ENCODE results near the gene MPPED2.

MPPED2 gene

DNA sequence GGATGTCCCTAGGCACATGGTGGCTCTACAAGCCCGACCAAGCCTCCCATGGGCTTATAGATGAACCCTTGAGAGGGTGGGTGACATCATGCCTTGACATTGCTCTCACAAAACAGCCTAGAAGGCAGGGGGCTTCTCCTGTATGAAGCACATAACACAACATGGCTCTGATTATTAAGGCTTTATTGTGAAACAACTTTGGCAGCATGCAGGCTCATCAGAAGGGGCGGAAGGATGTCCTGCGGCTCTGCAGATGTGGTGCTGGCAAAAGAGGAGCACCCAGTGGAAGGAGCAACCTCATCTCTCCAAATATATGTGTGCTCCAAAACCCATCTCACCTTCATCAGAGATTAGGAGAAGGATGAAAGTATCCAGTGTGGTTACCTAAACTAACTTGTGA is 100.4 kb downstream of the MPPED2 start:
- 78 to 100% methylated on average over 1 of the region's 3 CpGs for WGBS, 2 experiments (ENCODE audit: insufficient coverage in 2 of 2)
- no peaks in the 10 kb centered on the region for H3K36me3 ChIP-seq (ENCODE audit: control insufficient read depth, insufficient read depth, low read length)
- H3K4me3 ChIP-seq (ENCODE audit: extremely low read depth, insufficient read depth, low read length, poor library complexity, severe bottlenecking), result no peak overlapping the region
- H3K9me3 ChIP-seq (ENCODE audit: control insufficient read depth, low read length), result no peaks in the 10 kb centered on the region
- no peak overlapping the region for H3K27ac ChIP-seq (ENCODE audit: low read depth, low read length, severe bottlenecking)
- H3K4me1 ChIP-seq (ENCODE audit: control insufficient read depth, insufficient read depth, low read length, poor library complexity, severe bottlenecking), result peaks cover 27% of the 10 kb centered on the region

DNA sequence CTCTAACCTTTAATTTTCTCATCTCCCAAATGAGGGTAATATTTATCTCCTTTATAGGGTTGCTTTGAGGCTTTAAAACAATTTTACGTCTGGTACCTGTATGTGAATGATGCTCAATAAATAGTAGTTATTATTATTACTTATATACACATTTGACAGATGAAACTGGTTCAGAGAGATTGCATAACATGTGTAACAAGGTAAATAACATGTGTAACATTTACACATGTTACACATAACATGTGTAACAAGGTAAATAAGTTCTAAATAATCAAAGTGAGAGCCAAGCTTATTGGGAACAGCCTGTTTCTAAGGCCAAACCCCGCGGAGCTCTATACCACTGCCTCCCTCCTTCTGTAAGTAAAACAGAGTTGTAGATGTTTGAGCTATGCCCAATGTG is 100.9 kb downstream of the MPPED2 start:
- WGBS, 2 experiments (ENCODE audit: insufficient coverage in 2 of 2), result 100% methylated on average over 2 of the region's 3 CpGs; no CpG with 5 or more reads in 1 of the 2 experiments
- H3K36me3 ChIP-seq (ENCODE audit: control insufficient read depth, insufficient read depth, low read length), result no peaks in the 10 kb centered on the region
- H3K27ac ChIP-seq (ENCODE audit: low read depth, low read length, severe bottlenecking), result no peak overlapping the region
- no peak overlapping the region for H3K4me3 ChIP-seq (ENCODE audit: extremely low read depth, insufficient read depth, low read length, poor library complexity, severe bottlenecking)
- H3K9me3 ChIP-seq (ENCODE audit: control insufficient read depth, low read length), result no peaks in the 10 kb centered on the region
- H3K4me1 ChIP-seq (ENCODE audit: control insufficient read depth, insufficient read depth, low read length, poor library complexity, severe bottlenecking), result peaks cover 32% of the 10 kb centered on the region

DNA sequence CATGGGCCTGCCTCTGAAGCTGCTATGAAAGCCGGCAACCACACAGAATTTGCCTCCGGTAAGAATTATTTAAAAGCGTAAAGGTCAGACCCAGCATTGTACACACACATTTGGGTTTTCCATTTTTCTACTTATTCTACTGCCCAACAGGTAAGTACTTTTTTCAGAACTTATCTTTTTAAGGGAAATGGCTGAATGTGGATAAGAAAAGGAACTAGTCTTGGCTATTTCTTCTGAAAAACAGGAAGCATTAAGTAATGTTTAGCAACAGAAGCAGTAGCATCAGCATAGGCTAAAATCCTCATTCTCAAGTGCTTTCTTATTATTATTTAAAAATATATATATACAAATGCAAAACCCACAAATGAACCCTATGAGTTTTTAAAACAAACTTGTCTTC is 103.1 kb downstream of the MPPED2 start:
- Histone ChIP-seq H3K27ac (ENCODE audit: low read depth, low read length, severe bottlenecking) (no peak overlapping the region), H3K9me3 (ENCODE audit: control insufficient read depth, low read length) (no peaks in the 10 kb centered on the region), H3K36me3 (ENCODE audit: control insufficient read depth, insufficient read depth, low read length) (no peaks in the 10 kb centered on the region), H3K4me1 (ENCODE audit: control insufficient read depth, insufficient read depth, low read length, poor library complexity, severe bottlenecking) (peaks cover 39% of the 10 kb centered on the region), H3K4me3 (ENCODE audit: extremely low read depth, insufficient read depth, low read length, poor library complexity, severe bottlenecking) (no peak overlapping the region)
- 47 to 53% methylated on average over 3 of the region's 3 CpGs for WGBS, 2 experiments (ENCODE audit: insufficient coverage in 2 of 2)

DNA sequence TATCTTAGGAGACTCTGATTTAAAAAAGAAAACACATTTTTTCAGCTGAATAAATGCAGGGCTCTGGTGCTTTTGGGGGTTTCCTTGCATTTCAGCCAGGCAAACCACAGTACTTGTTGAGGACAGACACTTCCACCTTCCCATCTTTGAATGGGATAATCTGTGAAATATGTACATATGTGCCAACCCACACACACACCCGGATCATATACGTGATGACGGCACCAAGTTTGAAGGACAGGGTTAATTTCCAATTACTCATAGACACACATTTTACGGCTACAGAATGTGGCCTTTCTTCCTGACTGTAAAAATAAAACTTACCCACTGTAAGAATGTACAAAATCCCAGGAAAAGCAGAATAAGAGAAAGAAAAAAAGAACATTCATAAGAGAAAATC is 104.4 kb downstream of the MPPED2 start:
- WGBS, 2 experiments (ENCODE audit: insufficient coverage in 2 of 2), result 87% methylated on average over 3 of the region's 4 CpGs; no CpG with 5 or more reads in 1 of the 2 experiments
- Histone ChIP-seq H3K4me1 (ENCODE audit: control insufficient read depth, insufficient read depth, low read length, poor library complexity, severe bottlenecking) (peaks cover 36% of the 10 kb centered on the region), H3K4me3 (ENCODE audit: extremely low read depth, insufficient read depth, low read length, poor library complexity, severe bottlenecking) (no peak overlapping the region), H3K36me3 (ENCODE audit: control insufficient read depth, insufficient read depth, low read length) (no peaks in the 10 kb centered on the region), H3K27ac (ENCODE audit: low read depth, low read length, severe bottlenecking) (no peak overlapping the region), H3K9me3 (ENCODE audit: control insufficient read depth, low read length) (no peaks in the 10 kb centered on the region)

DNA sequence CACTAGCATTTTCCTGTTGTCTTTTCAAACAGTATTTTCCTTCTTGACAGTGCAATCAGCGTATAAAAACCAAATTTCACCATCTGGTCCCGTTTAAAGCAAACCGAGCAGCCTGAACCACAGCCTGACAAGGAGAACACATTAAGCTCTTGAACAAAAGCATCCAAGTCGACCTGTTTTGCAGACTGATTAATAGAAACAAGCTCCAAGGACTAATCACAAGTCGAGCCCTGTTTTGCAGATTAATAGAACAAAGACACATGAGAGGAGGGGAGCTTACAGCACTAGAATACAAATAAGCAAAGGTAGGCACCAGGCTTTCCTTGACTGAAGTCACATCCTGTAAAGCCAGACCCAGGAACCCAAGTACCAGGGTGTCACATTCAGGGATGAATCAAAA is 104.8 kb downstream of the MPPED2 start:
- H3K9me3 ChIP-seq (ENCODE audit: control insufficient read depth, low read length), result no peaks in the 10 kb centered on the region
- H3K27ac ChIP-seq (ENCODE audit: low read depth, low read length, severe bottlenecking), result peak overlapping the region; percentile 29
- no peaks in the 10 kb centered on the region for H3K36me3 ChIP-seq (ENCODE audit: control insufficient read depth, insufficient read depth, low read length)
- WGBS, 2 experiments (ENCODE audit: insufficient coverage in 2 of 2), result 60 to 79% methylated on average over 2 to 3 of the region's 5 CpGs
- peaks cover 36% of the 10 kb centered on the region for H3K4me1 ChIP-seq (ENCODE audit: control insufficient read depth, insufficient read depth, low read length, poor library complexity, severe bottlenecking)
- H3K4me3 ChIP-seq (ENCODE audit: extremely low read depth, insufficient read depth, low read length, poor library complexity, severe bottlenecking), result no peak overlapping the region

DNA sequence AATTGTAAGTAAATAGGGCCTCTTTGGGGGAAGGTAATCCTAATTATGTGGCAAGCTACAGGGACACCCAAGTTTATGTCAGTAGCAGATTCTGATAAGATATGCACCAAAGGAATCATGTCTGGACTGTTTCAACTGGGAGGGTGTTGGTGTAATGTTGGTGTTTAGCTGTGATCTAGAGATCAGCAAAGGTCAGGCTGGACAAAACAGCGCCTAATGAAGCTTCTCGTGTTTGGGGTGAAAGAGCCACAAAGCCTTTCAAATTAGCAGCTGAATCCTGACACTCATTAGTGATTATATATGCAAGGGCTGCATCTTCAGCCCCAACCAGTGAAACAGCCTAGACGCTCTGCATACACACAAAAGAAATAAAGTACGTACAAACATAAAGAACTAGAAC is 106.3 kb downstream of the MPPED2 start:
- no peak overlapping the region for H3K4me3 ChIP-seq (ENCODE audit: extremely low read depth, insufficient read depth, low read length, poor library complexity, severe bottlenecking)
- WGBS, 2 experiments (ENCODE audit: insufficient coverage in 2 of 2), result 31 to 47% methylated on average over 2 to 4 of the region's 4 CpGs
- H3K9me3 ChIP-seq (ENCODE audit: control insufficient read depth, low read length), result no peaks in the 10 kb centered on the region
- H3K27ac ChIP-seq (ENCODE audit: low read depth, low read length, severe bottlenecking), result peak overlapping the region; percentile 10
- H3K4me1 ChIP-seq (ENCODE audit: control insufficient read depth, insufficient read depth, low read length, poor library complexity, severe bottlenecking), result peaks cover 36% of the 10 kb centered on the region
- H3K36me3 ChIP-seq (ENCODE audit: control insufficient read depth, insufficient read depth, low read length), result no peaks in the 10 kb centered on the region

DNA sequence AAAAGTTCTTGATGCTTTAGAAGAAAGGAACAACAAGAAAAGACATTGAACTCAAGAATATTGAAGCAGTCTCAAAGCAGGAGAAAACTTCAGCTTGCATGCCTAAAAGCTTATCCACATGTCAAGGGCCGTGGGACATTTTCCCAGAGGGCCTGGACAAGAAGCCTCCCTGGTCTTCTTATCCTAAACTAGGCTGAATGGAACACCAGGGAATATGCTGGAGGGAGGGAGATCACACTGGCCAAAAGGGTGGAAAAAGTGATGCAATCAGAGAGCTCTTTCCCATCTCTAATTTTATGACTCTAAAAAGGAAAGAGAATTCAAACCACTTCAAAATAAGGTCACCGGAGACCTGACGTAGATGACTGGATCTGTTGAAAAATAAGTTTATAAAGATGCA is 107.2 kb downstream of the MPPED2 start:
- peaks cover 36% of the 10 kb centered on the region for H3K4me1 ChIP-seq (ENCODE audit: control insufficient read depth, insufficient read depth, low read length, poor library complexity, severe bottlenecking)
- no peaks in the 10 kb centered on the region for H3K36me3 ChIP-seq (ENCODE audit: control insufficient read depth, insufficient read depth, low read length)
- H3K4me3 ChIP-seq (ENCODE audit: extremely low read depth, insufficient read depth, low read length, poor library complexity, severe bottlenecking), result no peak overlapping the region
- WGBS, 2 experiments (ENCODE audit: insufficient coverage in 2 of 2), result 57% methylated on average over 1 of the region's 3 CpGs; no CpG with 5 or more reads in 1 of the 2 experiments
- H3K9me3 ChIP-seq (ENCODE audit: control insufficient read depth, low read length), result no peaks in the 10 kb centered on the region
- H3K27ac ChIP-seq (ENCODE audit: low read depth, low read length, severe bottlenecking), result peak overlapping the region; percentile 68

DNA sequence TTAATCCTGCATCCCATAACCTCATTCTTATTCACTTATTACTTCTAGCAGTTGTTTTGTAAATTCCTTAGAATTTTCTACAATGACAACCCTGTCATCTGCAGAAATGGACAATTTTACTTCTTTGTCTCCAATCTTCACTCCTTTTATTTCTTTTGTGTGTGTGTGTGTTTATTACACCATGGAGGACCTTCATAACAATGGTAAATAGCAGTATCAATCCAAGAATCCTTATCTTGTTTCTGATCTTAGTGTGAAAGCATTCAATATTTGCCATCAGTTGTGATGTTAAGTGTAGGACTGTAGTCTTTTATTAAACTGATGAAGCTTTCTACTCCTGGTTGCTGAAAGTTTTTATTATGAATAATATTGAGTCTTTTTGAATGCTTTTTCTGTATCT is 109.1 kb downstream of the MPPED2 start:
- H3K4me3 ChIP-seq (ENCODE audit: extremely low read depth, insufficient read depth, low read length, poor library complexity, severe bottlenecking), result no peak overlapping the region
- no peaks in the 10 kb centered on the region for H3K36me3 ChIP-seq (ENCODE audit: control insufficient read depth, insufficient read depth, low read length)
- H3K4me1 ChIP-seq (ENCODE audit: control insufficient read depth, insufficient read depth, low read length, poor library complexity, severe bottlenecking), result peaks cover 36% of the 10 kb centered on the region
- no peaks in the 10 kb centered on the region for H3K9me3 ChIP-seq (ENCODE audit: control insufficient read depth, low read length)
- no peak overlapping the region for H3K27ac ChIP-seq (ENCODE audit: low read depth, low read length, severe bottlenecking)

DNA sequence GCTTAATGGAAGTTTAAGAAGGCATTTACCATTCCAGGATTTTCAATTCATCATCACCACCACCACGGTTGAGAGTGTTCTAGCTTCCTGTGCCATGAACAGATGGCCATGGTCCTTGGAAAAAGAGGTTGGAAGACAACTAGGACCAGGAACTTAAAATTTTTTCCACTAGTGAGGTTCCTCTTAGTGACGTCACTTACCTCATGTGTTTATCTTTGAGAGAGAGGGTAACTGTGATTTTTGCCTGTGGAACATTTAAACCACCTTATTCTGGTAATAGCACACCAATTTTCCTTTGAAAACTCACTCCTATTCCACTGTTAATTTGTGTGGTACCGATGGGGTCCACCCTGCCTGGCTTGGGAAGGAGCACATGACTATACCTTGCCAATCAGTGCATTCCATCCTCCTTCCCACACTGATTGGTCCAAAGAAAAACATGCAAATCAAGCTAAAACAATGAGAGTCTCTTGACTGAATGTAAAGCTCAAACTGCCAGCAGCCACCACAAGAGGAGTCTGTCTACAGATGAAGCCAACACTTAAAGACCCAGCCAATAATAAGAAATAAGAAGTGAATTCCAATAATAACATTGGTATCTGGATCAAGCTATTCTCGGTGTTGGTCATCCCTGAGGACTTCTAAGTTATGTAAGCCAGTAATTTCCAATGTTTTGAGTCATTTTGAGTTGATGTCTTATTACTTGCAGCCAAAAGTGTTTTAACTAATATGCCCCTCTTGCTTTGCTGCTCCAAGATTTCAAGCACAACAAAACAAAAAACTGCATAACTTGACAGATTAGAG is 111.8 kb downstream of the MPPED2 start:
- H3K27ac ChIP-seq (ENCODE audit: low read depth, low read length, severe bottlenecking), result no peak overlapping the region
- no peak overlapping the region for H3K4me3 ChIP-seq (ENCODE audit: extremely low read depth, insufficient read depth, low read length, poor library complexity, severe bottlenecking)
- 92% methylated on average over 2 of the region's 4 CpGs; no CpG with 5 or more reads in 1 of the 2 experiments for whole genome bisulfite sequencing, 2 experiments (ENCODE audit: insufficient coverage in 2 of 2)
- peaks cover 15% of the 10 kb centered on the region for H3K4me1 ChIP-seq (ENCODE audit: control insufficient read depth, insufficient read depth, low read length, poor library complexity, severe bottlenecking)
- no peaks in the 10 kb centered on the region for H3K36me3 ChIP-seq (ENCODE audit: control insufficient read depth, insufficient read depth, low read length)
- no peaks in the 10 kb centered on the region for H3K9me3 ChIP-seq (ENCODE audit: control insufficient read depth, low read length)

DNA sequence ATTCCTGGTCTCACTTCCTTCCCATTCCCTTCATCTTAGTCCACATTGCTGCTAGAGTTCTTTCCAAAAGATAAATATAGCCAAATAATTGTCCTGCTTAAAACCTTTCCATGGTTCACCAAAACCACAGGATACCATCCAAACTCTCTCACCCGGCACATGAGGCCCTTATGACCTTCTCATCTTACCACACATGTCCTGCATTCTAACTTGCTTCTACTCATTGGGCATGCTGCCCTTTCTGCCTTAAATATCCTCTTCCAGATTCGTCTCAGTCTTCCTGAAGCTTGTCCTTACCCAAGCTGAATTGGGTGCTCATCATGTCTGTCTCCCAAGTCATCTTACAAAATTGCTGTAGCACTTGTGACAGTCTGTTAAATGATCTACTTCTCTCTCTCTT is 114.9 kb downstream of the MPPED2 start:
- H3K9me3 ChIP-seq (ENCODE audit: control insufficient read depth, low read length), result no peaks in the 10 kb centered on the region
- H3K4me3 ChIP-seq (ENCODE audit: extremely low read depth, insufficient read depth, low read length, poor library complexity, severe bottlenecking), result no peak overlapping the region
- WGBS, 2 experiments (ENCODE audit: insufficient coverage in 2 of 2), result 83 to 90% methylated on average over 2 of the region's 2 CpGs
- H3K36me3 ChIP-seq (ENCODE audit: control insufficient read depth, insufficient read depth, low read length), result no peaks in the 10 kb centered on the region
- no peaks in the 10 kb centered on the region for H3K4me1 ChIP-seq (ENCODE audit: control insufficient read depth, insufficient read depth, low read length, poor library complexity, severe bottlenecking)
- no peak overlapping the region for H3K27ac ChIP-seq (ENCODE audit: low read depth, low read length, severe bottlenecking)

DNA sequence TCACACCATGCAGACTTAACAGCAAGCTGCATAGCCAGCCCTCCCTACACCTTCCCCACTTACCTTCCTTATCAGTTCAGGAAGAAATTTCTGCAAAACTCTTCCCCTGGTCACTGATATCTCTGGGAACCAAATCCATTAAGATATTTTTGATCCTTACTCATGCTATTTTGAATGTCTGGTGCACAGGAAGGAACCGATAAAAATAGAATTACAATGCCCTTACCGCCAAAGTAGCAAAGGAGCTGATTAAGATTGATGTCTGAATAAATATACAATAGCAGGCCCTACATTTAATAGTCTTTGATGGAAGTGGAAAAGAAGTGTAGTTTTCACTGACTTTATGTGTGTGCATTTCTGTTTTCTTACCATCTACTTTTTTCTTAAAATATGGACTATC is 117.3 kb downstream of the MPPED2 start:
- no CpG with 5 or more reads among the region's 2 CpGs for WGBS, 2 experiments (ENCODE audit: insufficient coverage in 2 of 2)

More for the DNA sequence above, 117.3 kb downstream of the MPPED2 start:
- H3K27ac ChIP-seq (ENCODE audit: low read depth, low read length, severe bottlenecking), result no peak overlapping the region
- H3K4me3 ChIP-seq (ENCODE audit: extremely low read depth, insufficient read depth, low read length, poor library complexity, severe bottlenecking), result no peak overlapping the region
- no peaks in the 10 kb centered on the region for H3K36me3 ChIP-seq (ENCODE audit: control insufficient read depth, insufficient read depth, low read length)
- no peaks in the 10 kb centered on the region for H3K9me3 ChIP-seq (ENCODE audit: control insufficient read depth, low read length)
- peaks cover 7% of the 10 kb centered on the region for H3K4me1 ChIP-seq (ENCODE audit: control insufficient read depth, insufficient read depth, low read length, poor library complexity, severe bottlenecking)
